SK-N-MC (cell line): Measurements from ENCODE around the gene ADAMTS12.

Experiments
- EZH2 ChIP-seq: fragments of 200-600 bp; sonication (generic); IDR thresholded peaks from one replicate; pipeline ENCODE4 v1.6.1; 2017; ENCODE audit warnings: antibody characterized with exemption
- POLR2AphosphoS5 ChIP-seq: IDR thresholded peaks from 2 replicates; pipeline ENCODE4 v1.6.1; 2012; ENCODE audit warnings: mild to moderate bottlenecking, low read depth, low read length, borderline replicate concordance

- TF ChIP-seq POLR2AphosphoS5 (no peak), EZH2 (no peak)
Observed at GRCh38 chr5:33701251-33701650, 190.5 kb downstream of the ADAMTS12 start.
